ENCODE data around the gene HIRA. TPM values are rescaled to one million over a fixed set of nuclear protein-coding genes. Genes with fewer than 3 reads are reported as not detected.

HIRA gene
- total and polyA plus RNA-seq, 9 of the 15 experiments (the other 6 are each of a cell fraction or from before 2014, with no cell fraction given), result 0.96 to 132 (median 58.4) TPM

GRCh38 chr22:19398652-19399051 is 32.9 kb downstream of the HIRA start (continued):
- no peak for TF ChIP-seq ZBTB40 (IDR thresholded peaks at IDR 0.05)
- peak; percentile 48 for TF ChIP-seq ZBTB40 (CRISPR knock-in tag; IDR thresholded peaks at IDR 0.05)
- TF ChIP-seq PURB (CRISPR knock-in tag; IDR thresholded peaks at IDR 0.05; ENCODE audit: low read depth), result no peak
- TF ChIP-seq ZNF766 (CRISPR knock-in tag; conservative IDR thresholded peaks at IDR 0.05), result peak; percentile 47; the same call in 1 of the 2 replicates
- 0 out of 2 replicates have a peak, but pooled peaks have one; percentile 23 for TF ChIP-seq ID3 (CRISPR knock-in tag; IDR thresholded peaks at IDR 0.05)
- no peak for TF ChIP-seq ID3 (tag; IDR thresholded peaks at IDR 0.05)
- TF ChIP-seq MNT (conservative IDR thresholded peaks at IDR 0.05), result 0 out of 4 replicates have a peak, but pooled peaks of 1 of the 2 experiments have one; percentile 15
- TF ChIP-seq PHB2 (IDR thresholded peaks at IDR 0.05; ENCODE audit: low read depth), result no peak
- no peak for TF ChIP-seq ZBTB33 (CRISPR knock-in tag; IDR thresholded peaks at IDR 0.05)
- TF ChIP-seq NR2C2 (CRISPR knock-in tag; IDR thresholded peaks at IDR 0.05), result no peak
- TF ChIP-seq NR2C2 (tag; IDR thresholded peaks at IDR 0.05), result no peak
- 0 out of 2 replicates have a peak, but pooled peaks have one; percentile 1 for TF ChIP-seq ZNF57 (CRISPR knock-in tag; IDR thresholded peaks at IDR 0.05)
- TF ChIP-seq ZNF146 (CRISPR knock-in tag; IDR thresholded peaks at IDR 0.05; ENCODE audit: unreplicated experiment), result no peak
- no peak for TF ChIP-seq BRCA1 (IDR thresholded peaks at IDR 0.05)
- no peak for TF ChIP-seq BRCA1 (CRISPR knock-in tag; IDR thresholded peaks at IDR 0.05)
